K562 (cell line): ENCODE measurements around the gene FCER2. TPM values are rescaled to one million over a fixed set of nuclear protein-coding genes. Genes with fewer than 3 reads are reported as not detected.

Source experiments
- ADNP ChIP-seq: fragments of 200-800 bp; sonication (Bioruptor generic); IDR thresholded peaks from 2 replicates; pipeline ENCODE4 v1.6.1; 2016; ENCODE audit warnings: missing genetic modification characterization, missing compliant biosample characterization
- CSDE1 ChIP-seq, 2 experiments: fragments of 450-650 bp; IDR thresholded peaks; 2 replicates each; pipeline ENCODE4 v1.6.1; 2016; ENCODE audit warnings: mild to moderate bottlenecking in 1 of 2
- DPF2 ChIP-seq: fragments of 450-650 bp; IDR thresholded peaks from 2 replicates; pipeline ENCODE4 v1.6.1; 2016
- FOXA1 ChIP-seq: fragments of 450-650 bp; IDR thresholded peaks from 2 replicates; pipeline ENCODE4 v1.6.1; 2016; ENCODE audit warnings: mild to moderate bottlenecking, borderline replicate concordance
- FOXK1 ChIP-seq: sonication (generic); formaldehyde crosslinking; IDR thresholded peaks from 2 replicates; pipeline ENCODE4 v1.8.0; 2022; ENCODE audit warnings: missing genetic modification reagents, mild to moderate bottlenecking, borderline replicate concordance
- HDAC1 ChIP-seq, 2 experiments: fragments of 450-650 bp; IDR thresholded peaks; 2 replicates each; pipeline ENCODE4 v1.6.1; 2016 to 2017; ENCODE audit warnings: inconsistent platforms in 1 of 2, mild to moderate bottlenecking in 1 of 2, moderate library complexity in 1 of 2
- HDGF ChIP-seq: fragments of 450-650 bp; IDR thresholded peaks from 2 replicates; pipeline ENCODE4 v1.6.1; 2016
- HLTF ChIP-seq: fragments of 450-650 bp; IDR thresholded peaks from 2 replicates; pipeline ENCODE4 v1.6.1; 2016
- KDM1A ChIP-seq, 2 experiments: fragments of 450-650 bp; IDR thresholded peaks; 2 replicates each; pipeline ENCODE4 v1.6.1; 2016; ENCODE audit warnings: mild to moderate bottlenecking in 2 of 2
- LARP7 ChIP-seq: fragments of 450-650 bp; IDR thresholded peaks from 2 replicates; pipeline ENCODE4 v1.6.1; 2016
- MYC ChIP-seq, 2 experiments: fragments of 250-450 bp in 1 of 2; sonication (Bioruptor Pico) in 1 of 2; IDR thresholded peaks; 2 replicates each; pipeline versions ENCODE4 v1.5.1 to v1.6.1; 2012 to 2021; ENCODE audit warnings: low read depth in 2 of 2, borderline replicate concordance in 1 of 2, improper control_type of control experiment in 1 of 2, low read length in 1 of 2, mild to moderate bottlenecking in 1 of 2, moderate library complexity in 1 of 2
- POLR2A ChIP-seq: fragments of 450-650 bp; conservative IDR thresholded peaks from 2 replicates; pipeline ENCODE4 v1.6.1; 2016
- POLR2AphosphoS5 ChIP-seq: IDR thresholded peaks from 2 replicates; pipeline ENCODE4 v1.6.1; 2011; ENCODE audit warnings: mild to moderate bottlenecking, low read depth, low read length, moderate library complexity; ENCODE audit not compliant: control insufficient read depth, insufficient read depth
- SIN3B ChIP-seq: fragments of 450-650 bp; IDR thresholded peaks from 2 replicates; pipeline ENCODE4 v1.6.1; 2017; ENCODE audit warnings: low read depth, mild to moderate bottlenecking, moderate library complexity
- STAT5A ChIP-seq: IDR thresholded peaks from 2 replicates; pipeline ENCODE4 v1.6.1; 2012; ENCODE audit warnings: low read length, inconsistent platforms, borderline replicate concordance
- SUPT5H ChIP-seq: fragments of 450-650 bp; IDR thresholded peaks from 2 replicates; pipeline ENCODE4 v1.6.1; 2016
- TSC22D4 ChIP-seq: fragments of 450-650 bp; IDR thresholded peaks from 2 replicates; pipeline ENCODE4 v1.6.1; 2016; ENCODE audit warnings: missing genetic modification characterization, missing biosample characterization, control low read depth
- ZNF212 ChIP-seq: fragments of 450-650 bp; formaldehyde crosslinking; IDR thresholded peaks from 2 replicates; pipeline ENCODE4 v1.4.0; 2020; ENCODE audit warnings: mild to moderate bottlenecking
- polyA plus RNA-seq, 8 experiments: library from polyadenylated mRNA; depleted of rRNA in 4 of 8; stranded (reverse) in 5 of 8; unstranded in 3 of 8; fragments of >200 nt; fragmentation: Nextera tagmentation in 2 of 8; fragmentation: Illumina TruSeq in 1 of 8; extraction: Ambion mirVana in 2 of 8; extraction: Trizol in 1 of 8; gene quantifications; 2 replicates each; pipeline versions ENCODE4 v1.2.1 to v1.2.3, GENCODE V29; 2011 to 2014; ENCODE audit warnings: inconsistent platforms in 1 of 8, missing spikeins in 1 of 8
- total RNA-seq, 7 experiments: library from RNA; depleted of rRNA in 6 of 7; stranded (reverse); fragments of >200 nt in 6 of 7; fragmentation: Illumina TruSeq in 2 of 7; extraction: Trizol in 2 of 7; gene quantifications; 2 replicates each; pipeline versions ENCODE4 v1.2.1 to v1.2.3, GENCODE V29; 2011 to 2021; ENCODE audit warnings: low replicate concordance in 1 of 7
- TF ChIP-seq, protein P1 (sequence below): IDR thresholded peaks from 2 replicates; pipeline ENCODE4 v1.6.1; 2016; ENCODE audit warnings: missing genetic modification characterization, missing compliant biosample characterization
- TF ChIP-seq, protein P2 (sequence below): fragments of 250-450 bp; sonication (Bioruptor Pico); IDR thresholded peaks from 2 replicates; pipeline ENCODE4 v1.8.0; 2021; ENCODE audit warnings: borderline replicate concordance, mild to moderate bottlenecking, moderate library complexity; ENCODE audit not compliant: poor library complexity, severe bottlenecking
- TF ChIP-seq, protein P3 (sequence below): fragments of 450-650 bp; formaldehyde crosslinking; conservative IDR thresholded peaks from 2 replicates; pipeline ENCODE4 v1.4.0; 2022; ENCODE audit warnings: mild to moderate bottlenecking, missing genetic modification characterization
- TF ChIP-seq, protein P4 (sequence below), 2 experiments: fragments of 450-650 bp; IDR thresholded peaks; 2 replicates each; pipeline ENCODE4 v1.6.1; 2016
- TF ChIP-seq, protein P5 (sequence below): fragments of 250-450 bp; sonication (Bioruptor Pico); IDR thresholded peaks from 2 replicates; pipeline ENCODE4 v1.8.0; 2022; ENCODE audit warnings: moderate library complexity, mild to moderate bottlenecking, inconsistent platforms

The FCER2 gene
- total and polyA plus RNA-seq, 9 of the 15 experiments (the other 6 are each of a cell fraction or from before 2014, with no cell fraction given): 0.11 TPM; not detected in 8

DNA sequence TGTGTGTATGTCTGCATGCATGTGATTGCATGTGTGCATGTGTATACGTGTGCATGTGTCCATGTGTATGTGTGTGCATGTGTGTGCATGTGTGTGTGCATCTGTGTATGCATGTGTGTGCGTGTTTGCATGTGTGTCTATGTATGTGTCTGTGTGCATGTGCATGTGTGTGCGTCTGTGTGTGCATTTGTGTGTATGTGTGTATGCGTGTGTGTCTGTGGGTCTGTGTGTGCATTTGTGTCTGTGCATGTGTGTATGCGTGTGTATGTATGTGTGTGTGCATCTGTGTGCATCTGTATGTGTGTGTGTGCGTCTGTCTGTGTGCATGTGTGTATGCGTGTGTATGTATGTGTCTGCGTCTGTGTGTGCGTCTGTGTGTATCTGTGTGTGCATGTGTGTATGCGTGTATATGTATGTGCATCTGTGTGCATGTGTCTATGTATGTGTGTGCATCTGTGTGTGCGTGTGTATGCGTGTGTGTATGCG is 62.0 kb downstream of the FCER2 start (continued):
- TF ChIP-seq CSDE1 (IDR thresholded peaks at IDR 0.05) (peak in 1 of 2 experiments; percentile 33; a peak in 1 of 4 replicates), ADNP (tag) (no peak), POLR2AphosphoS5 (no peak), HDGF (peak; percentile 73; the same call in 1 of the 2 replicates), SIN3B (no peak), TSC22D4 (tag) (0 out of 2 replicates have a peak, but pooled peaks have one; percentile 40), KDM1A (IDR thresholded peaks at IDR 0.05) (peak in 1 of 2 experiments; percentile 58; a peak in 1 of 4 replicates), STAT5A (peak; percentile 74), FOXK1 (CRISPR knock-in tag) (no peak), SUPT5H (peak; percentile 73), HLTF (0 out of 2 replicates have a peak, but pooled peaks have one; percentile 25), DPF2 (no peak), HDAC1 (IDR thresholded peaks at IDR 0.05) (peak in 1 of 2 experiments; percentile 38; a peak in 1 of 4 replicates), FOXA1 (no peak), POLR2A (peak; percentile 67), MYC (IDR thresholded peaks at IDR 0.05; ENCODE audit: low read depth, low read length) (no peak), MYC (CRISPR knock-in tag; IDR thresholded peaks at IDR 0.05; ENCODE audit: borderline replicate concordance, low read depth) (no peak), ZNF212 (CRISPR knock-in tag) (no peak), LARP7 (0 out of 2 replicates have a peak, but pooled peaks have one; percentile 31)
- TF ChIP-seq, protein P1, sequence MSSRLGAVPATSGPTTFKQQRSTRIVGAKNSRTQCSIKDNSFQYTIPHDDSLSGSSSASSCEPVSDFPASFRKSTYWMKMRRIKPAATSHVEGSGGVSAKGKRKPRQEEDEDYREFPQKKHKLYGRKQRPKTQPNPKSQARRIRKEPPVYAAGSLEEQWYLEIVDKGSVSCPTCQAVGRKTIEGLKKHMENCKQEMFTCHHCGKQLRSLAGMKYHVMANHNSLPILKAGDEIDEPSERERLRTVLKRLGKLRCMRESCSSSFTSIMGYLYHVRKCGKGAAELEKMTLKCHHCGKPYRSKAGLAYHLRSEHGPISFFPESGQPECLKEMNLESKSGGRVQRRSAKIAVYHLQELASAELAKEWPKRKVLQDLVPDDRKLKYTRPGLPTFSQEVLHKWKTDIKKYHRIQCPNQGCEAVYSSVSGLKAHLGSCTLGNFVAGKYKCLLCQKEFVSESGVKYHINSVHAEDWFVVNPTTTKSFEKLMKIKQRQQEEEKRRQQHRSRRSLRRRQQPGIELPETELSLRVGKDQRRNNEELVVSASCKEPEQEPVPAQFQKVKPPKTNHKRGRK (tag): no peak
- TF ChIP-seq, protein P2, sequence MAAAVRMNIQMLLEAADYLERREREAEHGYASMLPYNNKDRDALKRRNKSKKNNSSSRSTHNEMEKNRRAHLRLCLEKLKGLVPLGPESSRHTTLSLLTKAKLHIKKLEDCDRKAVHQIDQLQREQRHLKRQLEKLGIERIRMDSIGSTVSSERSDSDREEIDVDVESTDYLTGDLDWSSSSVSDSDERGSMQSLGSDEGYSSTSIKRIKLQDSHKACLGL: no peak
- TF ChIP-seq, protein P3, sequence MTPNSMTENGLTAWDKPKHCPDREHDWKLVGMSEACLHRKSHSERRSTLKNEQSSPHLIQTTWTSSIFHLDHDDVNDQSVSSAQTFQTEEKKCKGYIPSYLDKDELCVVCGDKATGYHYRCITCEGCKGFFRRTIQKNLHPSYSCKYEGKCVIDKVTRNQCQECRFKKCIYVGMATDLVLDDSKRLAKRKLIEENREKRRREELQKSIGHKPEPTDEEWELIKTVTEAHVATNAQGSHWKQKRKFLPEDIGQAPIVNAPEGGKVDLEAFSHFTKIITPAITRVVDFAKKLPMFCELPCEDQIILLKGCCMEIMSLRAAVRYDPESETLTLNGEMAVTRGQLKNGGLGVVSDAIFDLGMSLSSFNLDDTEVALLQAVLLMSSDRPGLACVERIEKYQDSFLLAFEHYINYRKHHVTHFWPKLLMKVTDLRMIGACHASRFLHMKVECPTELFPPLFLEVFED (CRISPR knock-in tag): 0 out of 2 replicates have a peak, but pooled peaks have one; percentile 57
- TF ChIP-seq, protein P4, sequence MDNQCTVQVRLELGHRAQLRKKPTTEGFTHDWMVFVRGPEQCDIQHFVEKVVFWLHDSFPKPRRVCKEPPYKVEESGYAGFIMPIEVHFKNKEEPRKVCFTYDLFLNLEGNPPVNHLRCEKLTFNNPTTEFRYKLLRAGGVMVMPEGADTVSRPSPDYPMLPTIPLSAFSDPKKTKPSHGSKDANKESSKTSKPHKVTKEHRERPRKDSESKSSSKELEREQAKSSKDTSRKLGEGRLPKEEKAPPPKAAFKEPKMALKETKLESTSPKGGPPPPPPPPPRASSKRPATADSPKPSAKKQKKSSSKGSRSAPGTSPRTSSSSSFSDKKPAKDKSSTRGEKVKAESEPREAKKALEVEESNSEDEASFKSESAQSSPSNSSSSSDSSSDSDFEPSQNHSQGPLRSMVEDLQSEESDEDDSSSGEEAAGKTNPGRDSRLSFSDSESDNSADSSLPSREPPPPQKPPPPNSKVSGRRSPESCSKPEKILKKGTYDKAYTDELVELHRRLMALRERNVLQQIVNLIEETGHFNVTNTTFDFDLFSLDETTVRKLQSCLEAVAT (IDR thresholded peaks at IDR 0.05): peak in 1 of 2 experiments; percentile 17; a peak in 1 of 4 replicates
- TF ChIP-seq, protein P5, sequence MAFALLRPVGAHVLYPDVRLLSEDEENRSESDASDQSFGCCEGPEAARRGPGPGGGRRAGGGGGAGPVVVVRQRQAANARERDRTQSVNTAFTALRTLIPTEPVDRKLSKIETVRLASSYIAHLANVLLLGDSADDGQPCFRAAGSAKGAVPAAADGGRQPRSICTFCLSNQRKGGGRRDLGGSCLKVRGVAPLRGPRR (CRISPR knock-in tag): no peak
- TF ChIP-seq, all 486 proteins: peak for 18
